GM19099 (cell line): Measurements from ENCODE around the gene MGRN1.

Experiments
- POLR2A ChIP-seq: IDR thresholded peaks from 3 replicates; pipeline ENCODE4 v1.6.1; 2011; ENCODE audit warnings: low read depth; ENCODE audit not compliant: insufficient read length; ENCODE audit errors: extremely low read depth

Gene MGRN1

DNA sequence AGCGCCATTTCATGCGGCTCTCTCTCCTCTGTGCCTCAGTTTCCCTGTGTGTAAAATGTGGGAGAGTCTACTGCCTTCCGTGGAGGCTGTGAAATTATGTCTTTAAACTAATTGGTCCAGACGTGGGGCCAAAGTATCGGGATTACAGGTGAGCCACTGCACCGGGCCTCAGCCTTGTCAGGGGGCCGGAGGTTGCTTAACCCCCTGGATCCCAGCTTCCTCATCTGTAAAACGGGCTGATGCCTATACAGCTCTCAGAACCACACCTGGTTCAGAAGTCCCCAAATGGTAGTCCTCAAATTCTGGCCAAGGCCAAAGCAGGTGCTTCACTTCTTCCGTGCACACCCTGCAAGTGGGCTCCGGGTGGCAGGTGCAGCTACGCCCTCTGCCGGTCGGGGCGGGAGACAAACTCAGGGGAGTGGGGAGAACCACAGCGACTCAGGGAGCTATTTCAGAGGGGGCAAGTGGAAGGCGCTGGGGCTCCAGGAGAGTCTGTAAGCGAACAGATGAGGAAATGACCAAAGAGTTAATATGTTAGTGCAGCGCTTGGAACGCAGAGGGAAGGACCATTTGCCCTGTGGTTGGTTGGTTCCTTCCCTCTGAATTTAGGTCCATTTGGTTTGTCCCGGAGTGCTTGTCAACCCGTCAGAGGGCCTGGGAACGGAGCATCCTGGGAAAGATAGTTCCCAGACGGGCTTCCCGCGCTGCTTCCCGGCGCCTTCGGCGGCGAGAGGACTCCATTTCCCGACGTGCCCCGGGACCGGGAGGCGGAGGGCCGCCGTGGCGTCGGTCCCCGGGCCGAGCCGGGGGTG is at the start of gene MGRN1:
Gene MGRN1 (plus strand): TSS at position 812 of the 812 bp plus-strand sequence. CDS start 135 bp downstream, outside the sequence.
- no peak for TF ChIP-seq POLR2A

DNA sequence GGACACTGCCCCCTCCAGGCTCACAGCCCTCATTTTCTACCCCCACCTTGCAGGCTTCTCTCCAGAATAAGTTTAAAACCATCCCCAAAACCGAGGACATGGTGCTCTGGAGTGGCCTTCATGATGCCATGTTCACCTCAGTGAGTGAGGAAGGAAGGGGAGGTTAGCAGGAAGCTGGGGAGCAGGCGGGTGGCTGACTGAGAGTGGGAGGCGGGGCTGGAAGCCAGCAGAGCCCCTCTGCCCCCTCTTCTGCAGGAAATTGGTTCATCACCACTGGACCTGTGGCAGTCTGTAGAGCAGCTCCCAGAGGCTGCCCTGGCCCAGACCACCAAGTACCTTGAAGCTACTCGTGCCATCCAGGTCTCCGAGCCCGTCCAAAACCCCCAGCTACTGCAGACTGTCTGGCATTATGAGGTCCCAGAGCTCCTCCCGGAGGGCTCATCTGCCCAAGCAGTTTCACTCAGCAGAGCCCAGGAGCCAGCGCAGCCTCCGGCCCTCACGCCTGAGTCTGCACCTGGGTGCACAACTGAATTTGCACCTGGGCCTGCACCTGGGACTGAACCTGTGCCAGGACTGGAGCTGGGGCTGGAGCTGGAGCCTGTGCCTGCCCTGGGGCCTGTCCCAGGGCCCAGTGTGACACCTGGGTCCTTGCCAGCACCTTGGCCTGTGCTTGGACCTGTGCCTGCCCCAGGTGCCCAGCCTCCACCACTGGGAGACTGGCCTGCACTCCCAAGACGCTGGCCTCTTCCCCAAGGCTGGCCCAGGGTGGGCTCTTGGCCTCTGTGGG is 49.5 kb upstream of the MGRN1 start:
- no peak for TF ChIP-seq POLR2A

DNA sequence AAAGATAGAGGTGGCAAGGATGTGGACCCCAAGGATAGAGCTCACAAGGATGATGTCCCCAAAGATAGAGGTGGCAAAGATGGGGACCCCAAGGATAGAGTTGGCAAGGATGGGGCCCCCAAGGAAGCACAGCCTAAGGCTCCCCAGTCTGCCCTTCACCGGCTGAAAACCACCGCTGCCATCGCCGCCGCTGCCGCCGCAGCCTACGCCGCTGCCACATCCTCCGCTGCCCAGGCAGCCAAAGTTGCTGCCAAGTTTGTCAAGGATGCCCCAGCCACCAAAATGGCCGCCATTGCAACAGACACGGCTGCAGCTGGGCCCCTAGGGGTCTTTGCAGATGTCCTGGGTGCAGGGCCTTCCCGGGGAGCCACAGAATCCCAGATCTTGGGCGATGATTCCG is 48.6 kb upstream of the MGRN1 start:
- no peak for TF ChIP-seq POLR2A

DNA sequence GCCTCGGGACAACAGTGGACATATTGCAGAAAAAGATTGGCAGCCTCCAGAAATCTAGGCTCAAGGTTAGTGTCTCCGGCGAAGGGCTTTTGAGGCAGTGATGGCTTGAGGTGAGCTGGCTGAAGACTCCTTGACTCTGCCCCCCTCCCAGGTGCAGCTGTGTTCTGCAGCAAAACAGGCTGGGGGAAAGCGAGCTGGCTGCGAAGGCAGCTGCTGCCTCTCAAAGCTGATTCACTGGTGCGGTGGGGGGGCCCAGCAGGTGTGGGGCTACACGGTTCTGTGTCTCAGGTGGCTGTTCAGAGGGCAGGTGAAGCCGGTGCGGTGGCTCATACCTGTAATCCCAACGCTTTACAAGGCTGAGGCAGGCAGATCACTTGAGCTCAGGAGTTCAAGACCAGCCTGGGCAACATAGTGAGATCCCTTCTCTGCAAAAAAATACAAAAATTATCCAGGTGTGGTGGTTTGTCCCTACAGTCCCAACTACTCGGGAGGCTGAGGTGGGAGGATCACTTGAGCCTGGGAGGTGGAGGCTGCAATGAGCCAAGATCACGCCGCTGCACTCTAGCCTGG is 45.6 kb upstream of the MGRN1 start:
- TF ChIP-seq POLR2A, result no peak

DNA sequence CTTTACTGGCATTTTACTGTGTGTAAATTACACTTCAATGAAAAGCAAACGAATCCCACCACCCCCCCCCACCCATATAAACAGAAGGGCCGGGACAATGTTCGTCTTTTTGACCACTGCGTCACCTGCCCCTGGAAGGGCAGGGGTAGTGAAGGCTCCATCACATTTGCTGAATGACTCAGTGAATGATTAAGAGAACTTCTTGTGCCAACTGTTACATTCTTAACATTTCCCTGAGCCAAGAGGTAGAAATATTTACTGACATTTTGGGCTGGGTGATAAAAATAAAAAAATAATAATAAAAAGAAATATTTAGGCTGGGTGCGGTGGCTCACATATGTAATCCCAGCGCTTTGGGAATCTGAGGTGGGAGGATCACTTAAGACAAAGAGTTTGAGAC is 44.4 kb upstream of the MGRN1 start:
- TF ChIP-seq POLR2A, result no peak

DNA sequence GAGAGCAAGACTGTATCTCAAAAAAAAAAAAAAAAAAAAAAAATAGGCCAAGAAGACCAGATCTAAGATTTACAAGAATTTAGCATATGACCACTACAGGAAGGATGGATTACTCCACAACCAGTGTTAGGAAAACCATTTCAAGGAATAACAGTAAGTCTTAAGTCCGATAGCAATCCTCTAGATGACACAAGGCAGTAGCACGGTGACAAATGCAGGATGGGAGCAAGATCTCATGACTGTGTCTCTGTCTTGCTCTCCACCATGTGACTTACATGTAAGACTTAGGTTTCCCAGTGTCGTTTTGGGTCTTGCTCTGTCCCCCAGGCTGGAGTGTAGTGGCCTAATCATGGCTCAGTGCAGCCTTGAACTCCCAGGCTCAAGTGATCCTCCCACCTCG is 40.7 kb upstream of the MGRN1 start:
- TF ChIP-seq POLR2A, result no peak

DNA sequence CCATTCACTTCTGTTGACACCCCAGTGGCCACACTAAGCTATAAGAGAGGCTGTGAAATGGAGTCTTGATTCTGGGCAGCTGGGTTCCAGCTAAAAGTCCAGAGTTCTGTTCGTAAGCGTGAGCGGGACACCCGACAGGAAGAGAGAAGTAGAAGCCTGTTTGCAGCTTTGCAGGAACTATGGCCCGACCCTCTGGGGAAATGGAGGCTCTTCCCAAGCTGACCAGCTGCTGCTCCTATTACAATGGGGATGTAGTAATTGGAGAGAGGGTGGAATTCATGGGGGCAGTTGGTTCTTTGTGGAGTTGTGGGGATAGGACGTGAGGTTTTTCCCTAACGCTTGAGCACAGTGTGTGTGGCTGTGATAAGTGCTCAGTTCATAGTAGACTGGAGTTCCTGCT is 38.3 kb upstream of the MGRN1 start:
- TF ChIP-seq POLR2A, result no peak

DNA sequence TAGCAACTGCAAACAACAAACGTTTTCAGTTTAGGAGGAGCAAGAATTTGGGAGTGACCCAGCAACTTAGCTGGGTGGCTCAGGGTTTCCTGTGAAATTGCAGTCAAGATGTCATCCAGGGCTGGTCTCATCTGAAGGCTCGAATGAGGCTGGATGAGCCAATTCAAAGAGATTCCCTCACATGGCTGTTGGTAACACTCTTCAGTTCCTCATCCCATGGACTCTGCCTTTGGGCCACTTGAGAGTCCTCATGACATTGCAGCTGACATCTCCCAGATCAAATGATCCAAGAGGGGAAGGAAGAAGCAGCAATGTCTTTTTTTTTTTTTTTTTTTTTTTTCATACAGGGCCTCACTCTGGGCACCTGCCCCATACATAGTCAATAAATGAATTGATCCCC is 36.2 kb upstream of the MGRN1 start:
- no peak for TF ChIP-seq POLR2A

DNA sequence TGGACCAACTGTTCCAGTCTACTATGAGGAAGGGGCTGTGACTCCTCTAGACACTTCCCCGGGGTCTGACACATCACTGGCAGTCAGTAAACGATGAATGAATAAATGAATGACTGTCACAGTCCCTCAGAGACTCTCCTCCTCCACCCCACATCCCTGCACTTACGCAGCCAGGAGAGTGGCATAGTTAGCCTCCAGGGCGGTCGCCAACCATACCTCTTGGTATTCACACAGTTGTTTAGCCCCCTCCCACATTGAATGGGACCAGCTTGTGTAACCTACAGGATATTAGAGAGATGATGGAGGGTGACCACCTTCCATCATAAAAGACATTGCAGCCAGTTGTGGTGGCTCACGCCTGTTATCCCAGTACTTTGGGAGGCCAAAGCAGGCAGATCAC is 35.7 kb upstream of the MGRN1 start:
- no peak for TF ChIP-seq POLR2A

DNA sequence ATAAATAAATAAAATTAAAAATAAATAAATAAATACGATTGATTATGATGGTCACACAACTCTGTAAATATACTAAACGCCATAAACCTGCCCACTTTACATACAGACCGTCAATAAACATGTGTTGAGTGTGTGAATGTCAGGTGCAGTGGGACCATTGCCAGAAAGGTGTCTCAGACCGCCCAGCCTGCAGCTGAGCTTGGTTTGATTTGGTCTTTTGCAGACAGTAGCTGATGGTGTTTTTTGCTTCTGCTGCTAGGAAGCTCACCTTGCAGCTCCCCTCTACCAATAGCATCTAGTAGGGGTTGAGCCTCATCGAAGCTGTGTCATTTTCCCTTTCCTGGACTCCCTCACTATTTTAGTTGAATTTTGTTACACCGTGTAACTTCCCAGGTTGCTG is 33.4 kb upstream of the MGRN1 start:
- no peak for TF ChIP-seq POLR2A

DNA sequence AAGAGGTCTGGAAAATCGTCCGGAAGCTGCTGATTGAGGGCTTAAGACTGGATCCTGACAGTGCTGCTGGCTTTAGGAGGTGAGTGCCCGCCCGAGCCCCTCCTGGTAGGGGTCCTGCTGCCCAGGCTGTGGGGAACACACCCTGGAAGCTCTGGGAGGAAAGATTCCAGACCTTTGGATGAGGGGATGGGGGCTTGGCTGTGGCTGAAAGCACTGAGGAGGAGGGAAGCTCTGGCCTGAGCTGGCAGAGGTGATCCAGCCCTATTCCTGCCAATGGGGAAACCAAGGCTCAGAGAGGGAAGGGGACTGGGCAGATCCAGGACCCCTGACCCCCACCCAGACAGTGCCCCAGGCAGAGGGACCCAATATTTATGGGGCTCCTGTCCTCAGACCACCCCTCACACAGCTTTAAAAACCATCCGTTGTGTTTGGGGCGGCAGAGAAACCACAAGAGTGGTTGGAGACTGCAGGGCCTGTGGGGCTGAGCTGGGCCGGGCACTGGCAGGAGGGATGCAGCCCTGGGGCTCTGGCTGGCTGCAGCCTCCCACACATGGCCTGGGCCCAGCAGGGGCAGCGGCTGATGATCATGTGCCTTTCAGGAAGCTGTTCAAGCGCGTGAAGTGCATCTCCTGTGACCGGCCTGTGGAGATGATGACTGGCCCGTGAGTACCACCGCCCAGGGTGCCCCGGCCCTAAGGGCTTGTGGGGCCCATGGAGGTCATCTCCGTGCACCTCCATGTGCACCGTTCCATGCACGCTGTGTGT is 32.7 kb upstream of the MGRN1 start:
- TF ChIP-seq POLR2A, result no peak

DNA sequence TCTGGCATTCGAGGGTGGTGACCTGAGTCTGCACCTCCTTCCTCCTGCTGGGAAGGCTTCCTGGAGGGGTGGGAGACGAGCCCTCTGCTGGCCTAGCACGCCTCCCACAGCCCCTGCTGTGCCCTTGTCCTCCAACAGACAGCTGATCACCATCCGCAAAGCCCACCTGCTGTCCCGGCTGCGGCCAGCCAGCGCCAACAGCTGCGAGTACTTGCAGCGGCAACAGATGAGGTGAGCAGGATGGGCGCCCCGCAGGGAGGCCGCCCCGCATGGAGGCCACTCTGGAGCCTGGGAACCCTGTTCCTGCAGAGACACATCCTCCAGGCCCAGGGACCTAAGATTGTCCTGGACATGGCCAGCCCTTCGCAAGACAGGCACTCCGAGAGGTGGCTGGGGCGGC is 31.5 kb upstream of the MGRN1 start:
- no peak for TF ChIP-seq POLR2A

DNA sequence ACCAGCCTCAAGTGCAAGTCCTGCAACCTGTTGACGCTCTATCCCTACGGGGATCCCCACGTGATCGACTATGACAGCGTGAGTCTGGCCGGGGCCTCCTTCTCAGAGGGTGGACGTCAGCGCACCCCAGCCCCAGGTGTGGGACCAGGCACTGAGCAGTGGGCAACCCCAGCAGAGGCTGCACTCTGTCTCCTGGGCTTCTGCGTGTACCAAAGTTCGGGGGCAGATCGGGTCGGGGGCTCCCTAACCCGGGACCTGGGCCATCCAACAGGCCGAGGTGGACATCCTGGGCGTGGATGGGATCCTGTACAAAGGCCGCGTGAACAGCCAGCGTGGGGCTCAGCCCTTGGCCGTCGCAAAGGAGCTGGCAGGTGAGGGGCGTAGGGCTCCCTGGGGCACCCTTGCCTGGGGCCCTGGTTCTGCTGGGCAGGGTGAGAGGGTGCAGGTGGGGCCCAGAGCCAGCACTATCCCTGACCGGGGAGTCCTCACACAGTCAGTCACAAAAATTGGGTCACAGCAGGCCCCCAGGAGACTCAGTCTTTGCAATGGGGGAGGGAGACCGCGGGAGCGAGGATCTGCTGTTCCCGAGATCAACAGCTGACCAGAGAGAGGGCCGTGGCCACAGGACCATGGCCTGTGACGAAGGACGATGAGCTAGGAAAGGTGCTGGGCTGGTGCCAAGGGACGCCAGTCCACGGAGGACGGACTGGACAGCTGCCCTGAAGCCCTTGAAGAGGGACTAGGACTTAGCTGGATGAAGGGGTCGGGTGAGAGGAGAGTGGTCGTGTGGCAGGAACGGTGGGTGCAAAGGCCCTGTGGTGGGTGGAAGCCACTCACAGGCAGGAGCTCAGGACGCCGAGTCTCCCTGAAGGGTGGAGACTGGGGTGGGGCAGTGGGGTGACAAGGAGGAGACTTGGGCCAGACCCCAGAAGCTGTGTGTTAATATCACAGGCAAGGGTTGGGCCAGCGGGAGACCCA is 29.9 kb upstream of the MGRN1 start:
- TF ChIP-seq POLR2A, result no peak

DNA sequence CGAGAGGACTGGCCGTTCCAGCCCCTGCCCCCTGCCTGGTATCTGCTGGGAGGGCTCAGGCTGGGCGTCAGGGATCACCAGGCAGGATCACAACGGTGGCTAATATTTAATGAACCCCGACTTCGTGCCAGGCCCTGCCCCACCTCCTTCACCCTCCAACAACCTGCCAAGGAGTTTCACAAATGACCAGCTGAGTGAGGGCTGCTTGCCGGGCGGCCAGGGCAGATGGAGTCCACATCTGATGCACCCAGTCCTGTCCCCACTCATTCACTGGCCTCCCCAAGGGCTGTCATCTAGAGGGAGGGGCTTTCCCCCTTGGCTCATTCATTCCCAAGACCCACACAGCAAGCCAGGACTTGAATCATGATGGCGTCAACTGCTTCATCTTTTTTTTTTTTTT is 27.5 kb upstream of the MGRN1 start:
- TF ChIP-seq POLR2A, result no peak
